Prostate gland (tissue), 2 donors: Measurements from ENCODE around the gene SMIM7. TPM values are rescaled to one million over a fixed set of nuclear protein-coding genes. Genes with fewer than 3 reads are reported as not detected.

Source experiments
- DNase-seq: peaks from one replicate; pipeline ENCODE4 v3.0.0-alpha.2; 2019; ENCODE audit warnings: low spot score
- H3K27ac ChIP-seq, 2 donors: fragments of 200-600 bp; sonication (generic); 2 replicates each; pipeline ENCODE4 v1.5.1; 2017 to 2019
- H3K27me3 ChIP-seq: fragments of 200-600 bp; sonication (generic); replicated peaks from 2 replicates; pipeline ENCODE4 v1.5.1; 2019; ENCODE audit not compliant: insufficient read depth
- H3K36me3 ChIP-seq, 2 donors: fragments of 200-600 bp; sonication (generic); 1 replicate in 1 of 2; 2 replicates in 1 of 2; pipeline versions ENCODE4 v1.5.1 to v1.8.1; 2017 to 2019
- H3K4me1 ChIP-seq: fragments of 200-600 bp; sonication (generic); replicated peaks from 2 replicates; pipeline ENCODE4 v1.5.1; 2019
- H3K4me3 ChIP-seq, 2 donors: fragments of 200-600 bp; sonication (generic); 2 replicates each; pipeline ENCODE4 v1.5.1; 2017 to 2019
- H3K9me3 ChIP-seq: fragments of 200-600 bp; sonication (generic); 2 replicates; pipeline ENCODE4 v1.5.1; 2017
- POLR2A ChIP-seq: fragments of 450-650 bp; IDR thresholded peaks from one replicate; pipeline ENCODE4 v1.6.1; 2016; ENCODE audit warnings: antibody characterized with exemption, mild to moderate bottlenecking
- POLR2AphosphoS5 ChIP-seq: sonication (generic); formaldehyde crosslinking; IDR thresholded peaks from one replicate; pipeline ENCODE4 v1.6.1; 2017; ENCODE audit warnings: antibody characterized with exemption
- WGBS: methylation state at CpG from one replicate; pipeline ENCODE4 v1.1.5; 2018; 5-methylcytosine and 5-hydroxymethylcytosine counted together
- intact Hi-C: fragments of 100-400 bp; cut with DNase I; formaldehyde crosslinking; loops from one replicate; pipeline ENCODE4 v1.14.2; 2022
- total RNA-seq, 2 donors: library from RNA; depleted of rRNA; stranded (reverse); fragments of >200 nt; gene quantifications; one replicate each; pipeline ENCODE4 v1.1.0, GENCODE V29; 2016
- TF ChIP-seq, protein P1 (sequence below), 4 experiments: fragments of 200-600 bp in 2 of 4; fragments of 450-650 bp in 2 of 4; sonication (generic) in 2 of 4; IDR thresholded peaks; 1 replicate in 3 of 4; 2 replicates in 1 of 4; pipeline ENCODE4 v1.5.1; 2016 to 2019; ENCODE audit warnings: antibody characterized with exemption in 4 of 4, mild to moderate bottlenecking in 2 of 4, moderate library complexity in 2 of 4

SMIM7 gene
- total RNA-seq: 100 to 1,000 TPM; 146 to 171 TPM

DNA sequence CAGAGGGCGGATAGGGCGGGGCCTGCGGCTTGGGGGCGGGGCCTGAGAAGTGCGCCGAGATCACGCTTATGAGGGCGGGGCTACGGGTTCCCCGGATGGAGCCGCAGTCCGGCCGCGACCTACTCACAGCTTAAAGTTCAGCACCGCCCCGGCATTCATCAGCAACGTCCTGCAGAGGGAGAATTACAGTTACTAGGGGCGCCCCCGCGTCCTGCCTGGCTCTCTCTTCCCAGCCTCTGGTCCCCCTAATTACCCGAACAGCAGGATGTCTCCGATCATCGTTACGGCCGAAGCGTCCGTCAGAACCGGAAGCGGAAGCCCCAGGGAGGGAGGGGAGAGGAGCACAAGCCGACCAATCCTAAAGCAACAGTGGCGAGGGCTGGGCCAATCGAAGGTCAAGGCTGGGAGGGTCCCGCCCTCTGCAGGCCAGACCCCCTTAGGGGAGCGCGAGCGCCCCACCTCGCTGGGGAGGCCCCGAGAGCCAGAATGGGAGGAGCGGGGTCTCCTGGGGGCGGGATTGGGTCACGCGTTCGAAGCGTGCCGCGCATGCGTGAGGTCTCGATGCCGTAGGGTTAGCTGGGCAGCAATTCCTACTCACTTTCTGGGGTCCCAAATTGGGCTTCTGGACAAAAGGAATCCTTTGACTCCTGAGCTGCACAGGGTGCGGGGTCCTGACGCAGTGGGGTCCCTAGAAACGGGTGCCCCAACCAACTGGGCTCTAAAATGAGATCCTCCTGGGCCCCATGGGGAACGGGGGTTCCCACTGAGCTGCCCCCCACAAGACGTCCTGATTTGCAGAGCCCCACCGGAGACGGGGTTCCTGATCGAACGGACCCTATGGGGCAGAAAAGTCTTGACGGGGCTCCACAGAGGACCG, at the start of gene SMIM7:
Gene SMIM7, minus strand, starts transcription at position 313 of the 877 bp plus-strand sequence. Its CDS starts 34 bp downstream, at position 279.
- Histone ChIP-seq H3K36me3 (no peaks in the 10 kb centered on the region), H3K4me1 (peaks cover 10% of the 10 kb centered on the region)
- intact Hi-C loops: no loop called here

DNA sequence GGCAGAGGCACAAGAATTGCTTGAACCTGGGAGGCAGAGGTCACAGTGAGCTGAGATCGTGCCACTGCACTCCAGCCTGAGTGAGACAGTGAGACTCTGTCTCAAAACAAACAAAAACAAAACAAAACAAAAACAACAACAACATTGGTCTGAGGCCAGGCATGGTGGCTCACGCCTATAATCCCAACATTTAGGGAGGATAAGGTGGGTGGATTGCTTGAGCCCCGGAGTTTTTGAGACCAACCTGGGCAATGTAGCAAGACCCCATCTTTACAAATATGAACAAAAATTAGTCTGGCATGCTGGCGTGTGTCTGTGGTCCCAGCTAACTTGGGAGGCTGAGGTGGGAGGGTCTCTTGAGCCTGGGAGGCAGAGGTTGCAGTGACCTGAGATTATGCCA, 43.7 kb upstream of the SMIM7 start:
- Histone ChIP-seq H3K36me3 (no peaks in the 10 kb centered on the region), H3K27ac (no peak overlapping the region), H3K27me3 (no peaks in the 10 kb centered on the region), H3K9me3 (no peaks in the 10 kb centered on the region), H3K4me1 (no peaks in the 10 kb centered on the region), H3K4me3 (no peak overlapping the region)
- no peak for DNase-seq
- no peak for TF ChIP-seq POLR2A
- no peak for TF ChIP-seq POLR2AphosphoS5
- TF ChIP-seq, protein P1, sequence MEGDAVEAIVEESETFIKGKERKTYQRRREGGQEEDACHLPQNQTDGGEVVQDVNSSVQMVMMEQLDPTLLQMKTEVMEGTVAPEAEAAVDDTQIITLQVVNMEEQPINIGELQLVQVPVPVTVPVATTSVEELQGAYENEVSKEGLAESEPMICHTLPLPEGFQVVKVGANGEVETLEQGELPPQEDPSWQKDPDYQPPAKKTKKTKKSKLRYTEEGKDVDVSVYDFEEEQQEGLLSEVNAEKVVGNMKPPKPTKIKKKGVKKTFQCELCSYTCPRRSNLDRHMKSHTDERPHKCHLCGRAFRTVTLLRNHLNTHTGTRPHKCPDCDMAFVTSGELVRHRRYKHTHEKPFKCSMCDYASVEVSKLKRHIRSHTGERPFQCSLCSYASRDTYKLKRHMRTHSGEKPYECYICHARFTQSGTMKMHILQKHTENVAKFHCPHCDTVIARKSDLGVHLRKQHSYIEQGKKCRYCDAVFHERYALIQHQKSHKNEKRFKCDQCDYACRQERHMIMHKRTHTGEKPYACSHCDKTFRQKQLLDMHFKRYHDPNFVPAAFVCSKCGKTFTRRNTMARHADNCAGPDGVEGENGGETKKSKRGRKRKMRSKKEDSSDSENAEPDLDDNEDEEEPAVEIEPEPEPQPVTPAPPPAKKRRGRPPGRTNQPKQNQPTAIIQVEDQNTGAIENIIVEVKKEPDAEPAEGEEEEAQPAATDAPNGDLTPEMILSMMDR (IDR thresholded peaks at IDR 0.05): no peak
- WGBS: 91% methylated on average over 4 of the region's 4 CpGs
- intact Hi-C loops: no loop called here

More for the DNA sequence above, at the start of gene SMIM7:
- Histone ChIP-seq H3K4me3 (peak within 1 kb of the TSS; percentile 41 to 82), H3K27ac (peak within 1 kb of the TSS; percentile 77 to 95), H3K27me3 (no peaks in the 10 kb centered on the region), H3K9me3 (no peaks in the 10 kb centered on the region)
- under 1% methylated on average over 53 of the region's 60 CpGs for WGBS
- peak; percentile 97 for TF ChIP-seq POLR2AphosphoS5
- TF ChIP-seq POLR2A: peak; percentile 72
- TF ChIP-seq, protein P1 (IDR thresholded peaks at IDR 0.05): peak in 3 of 4 experiments; percentile 17 to 56 (median 39)
- peak; percentile 99 for DNase-seq

DNA sequence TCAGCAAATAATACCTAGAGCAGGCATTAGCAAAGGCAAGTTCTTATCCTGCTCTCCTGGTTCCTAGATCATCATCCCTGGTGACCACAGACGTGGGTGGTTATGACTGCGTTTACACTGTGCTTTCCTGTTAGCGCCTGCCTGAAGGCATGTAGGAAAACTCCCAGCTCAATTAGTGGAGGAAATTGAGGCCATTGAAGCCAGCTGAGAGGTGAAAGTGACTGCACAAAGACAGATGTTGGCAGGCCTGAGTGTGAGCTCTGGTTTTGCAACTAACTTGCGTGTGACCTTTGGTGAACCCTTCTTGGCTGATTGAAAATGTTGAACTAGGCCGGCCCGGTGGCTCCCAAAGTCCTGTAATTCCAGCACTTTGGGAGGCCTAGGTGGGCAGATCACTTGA, 42.2 kb upstream of the SMIM7 start:
- H3K27me3 ChIP-seq: no peaks in the 10 kb centered on the region
- 30% methylated on average over 6 of the region's 6 CpGs for WGBS
- H3K4me3 ChIP-seq: no peak overlapping the region
- DNase-seq: no peak
- no peaks in the 10 kb centered on the region for H3K9me3 ChIP-seq
- intact Hi-C loops: no loop called here
- no peak overlapping the region for H3K27ac ChIP-seq
- no peaks in the 10 kb centered on the region for H3K36me3 ChIP-seq
- no peaks in the 10 kb centered on the region for H3K4me1 ChIP-seq
- TF ChIP-seq POLR2AphosphoS5: no peak
- TF ChIP-seq, protein P1 (IDR thresholded peaks at IDR 0.05): no peak
- no peak for TF ChIP-seq POLR2A

DNA sequence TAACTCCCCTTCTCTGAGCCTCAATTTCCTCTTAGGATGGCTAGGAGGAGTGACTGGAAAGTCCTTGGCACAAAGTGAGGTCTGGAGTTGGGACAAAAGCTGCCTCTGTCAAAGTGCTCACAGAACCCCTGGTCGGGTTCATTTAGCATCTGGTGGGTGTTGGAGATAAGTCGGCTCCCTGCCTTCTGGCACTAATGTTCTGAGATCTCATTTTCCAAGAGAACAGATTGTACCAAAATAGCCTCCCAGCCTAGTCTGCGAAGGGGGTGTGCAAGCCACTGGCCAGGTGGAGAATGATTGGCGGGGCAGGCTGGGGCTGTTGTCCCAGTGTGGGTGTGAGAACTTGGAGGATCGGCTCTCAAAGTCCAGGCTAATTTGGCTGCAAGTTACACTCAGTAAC, 39.0 kb upstream of the SMIM7 start:
- TF ChIP-seq POLR2A: no peak
- TF ChIP-seq POLR2AphosphoS5: peak; percentile 38
- Histone ChIP-seq H3K36me3 (no peaks in the 10 kb centered on the region), H3K4me3 (no peak overlapping the region), H3K9me3 (no peaks in the 10 kb centered on the region), H3K27me3 (no peaks in the 10 kb centered on the region), H3K4me1 (no peaks in the 10 kb centered on the region), H3K27ac (no peak overlapping the region)
- intact Hi-C loops: no loop called here
- DNase-seq: no peak
- WGBS: 43% methylated on average over 5 of the region's 5 CpGs

DNA sequence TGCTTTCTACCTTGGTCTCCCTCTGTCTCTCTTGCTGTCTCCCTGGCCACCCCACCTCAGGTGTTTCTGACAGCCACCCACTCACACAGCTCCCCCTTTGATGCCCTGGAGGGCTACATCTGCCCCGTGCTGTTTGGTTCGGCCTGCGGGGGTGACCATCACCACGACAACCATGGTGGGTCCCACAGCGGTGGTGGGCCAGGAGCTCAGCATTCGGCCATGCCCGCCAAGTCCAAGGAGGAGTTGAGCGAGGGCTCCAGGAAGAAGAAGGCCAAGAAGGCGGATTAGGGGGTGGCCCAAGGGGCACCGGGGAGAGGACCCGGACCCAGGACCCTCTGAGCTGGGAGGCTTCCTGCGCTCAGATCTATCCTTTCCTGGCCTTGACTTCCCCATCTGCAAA, 28.1 kb upstream of the SMIM7 start:
- TF ChIP-seq POLR2A (no peak), POLR2AphosphoS5 (no peak)
- TF ChIP-seq, protein P1 (IDR thresholded peaks at IDR 0.05): no peak
- intact Hi-C loops: no loop called here
- Histone ChIP-seq H3K36me3 (no peaks in the 10 kb centered on the region), H3K9me3 (no peaks in the 10 kb centered on the region), H3K4me3 (no peak overlapping the region), H3K27ac (no peak overlapping the region), H3K27me3 (no peaks in the 10 kb centered on the region), H3K4me1 (no peaks in the 10 kb centered on the region)
- WGBS: 96% methylated on average over 12 of the region's 12 CpGs
- DNase-seq: no peak
